Mammary epithelial cell (primary cell): ENCODE measurements around the gene EEA1.

Experiments
- CTCF ChIP-seq, 2 donors: IDR thresholded peaks in 1 of 2; conservative IDR thresholded peaks in 1 of 2; 2 replicates each; pipeline ENCODE4 v1.5.1; 2011 to 2012; ENCODE audit warnings: inconsistent platforms in 2 of 2, low read length in 2 of 2, mild to moderate bottlenecking in 2 of 2, control low read depth in 1 of 2, low read depth in 1 of 2; ENCODE audit not compliant: insufficient read depth in 1 of 2; ENCODE audit errors: extremely low read depth in 1 of 2
- EZH2 ChIP-seq: IDR thresholded peaks from 2 replicates; pipeline ENCODE4 v1.6.1; 2012; ENCODE audit warnings: low read length, inconsistent platforms, borderline replicate concordance

- TF ChIP-seq CTCF (conservative IDR thresholded peaks at IDR 0.05 in 1 of 2, IDR thresholded peaks at IDR 0.05 in 1 of 2; ENCODE audit: extremely low read depth in 1 of 2, insufficient read depth in 1 of 2, low read depth in 1 of 2, low read length in 2 of 2): no peak
- TF ChIP-seq EZH2: no peak
Observed at GRCh38 chr12:92921877-92922276, 7.2 kb downstream of the EEA1 start.
